22Rv1 (cell line): ENCODE results near the gene JCHAIN.

Source experiments
- ZFX ChIP-seq: fragments of 450-650 bp; IDR thresholded peaks from 2 replicates; pipeline ENCODE4 v1.6.1; 2017; ENCODE audit warnings: antibody characterized with exemption, borderline replicate concordance
- TF ChIP-seq, protein P1 (sequence below): fragments of 450-650 bp; IDR thresholded peaks from 2 replicates; pipeline ENCODE4 v1.5.1; 2017; ENCODE audit warnings: mild to moderate bottlenecking

DNA sequence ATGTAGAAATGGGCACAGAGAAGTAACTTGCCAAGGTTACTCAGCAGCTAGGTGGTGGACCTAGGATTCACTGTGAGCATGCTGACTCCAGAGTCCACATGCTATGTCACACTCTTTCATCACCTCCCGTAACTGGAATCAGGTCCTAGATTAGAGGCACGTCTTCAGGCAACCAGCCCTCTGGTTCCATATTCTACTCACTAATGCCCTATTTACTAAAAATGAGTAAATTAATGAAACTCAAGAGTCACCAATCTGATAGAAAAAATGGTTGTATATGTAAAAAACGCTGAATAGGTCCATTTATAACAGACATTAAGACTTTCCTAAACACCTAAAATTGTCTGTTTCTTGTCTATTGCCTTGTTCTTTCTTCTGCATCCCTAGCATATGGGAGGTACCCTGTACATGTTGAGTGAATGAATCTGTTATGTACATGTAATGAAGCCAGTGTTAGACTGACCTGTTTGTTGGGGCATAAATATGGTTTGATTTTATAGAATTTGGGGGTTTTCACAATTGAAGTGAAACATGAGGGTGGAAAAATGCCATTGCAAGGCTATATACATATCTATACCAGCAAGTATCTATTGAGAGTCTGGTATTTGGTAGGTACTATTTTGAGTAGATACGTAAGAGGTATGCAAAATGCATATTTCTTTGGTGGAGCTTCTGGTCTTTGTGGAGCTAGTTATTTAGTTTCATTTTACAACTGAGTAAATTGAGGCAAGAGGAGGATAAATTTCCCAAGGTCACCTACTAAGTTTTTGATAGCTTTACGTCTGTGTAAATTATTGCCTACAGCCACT lies 48.0 kb upstream of the JCHAIN start:
- TF ChIP-seq, protein P1, sequence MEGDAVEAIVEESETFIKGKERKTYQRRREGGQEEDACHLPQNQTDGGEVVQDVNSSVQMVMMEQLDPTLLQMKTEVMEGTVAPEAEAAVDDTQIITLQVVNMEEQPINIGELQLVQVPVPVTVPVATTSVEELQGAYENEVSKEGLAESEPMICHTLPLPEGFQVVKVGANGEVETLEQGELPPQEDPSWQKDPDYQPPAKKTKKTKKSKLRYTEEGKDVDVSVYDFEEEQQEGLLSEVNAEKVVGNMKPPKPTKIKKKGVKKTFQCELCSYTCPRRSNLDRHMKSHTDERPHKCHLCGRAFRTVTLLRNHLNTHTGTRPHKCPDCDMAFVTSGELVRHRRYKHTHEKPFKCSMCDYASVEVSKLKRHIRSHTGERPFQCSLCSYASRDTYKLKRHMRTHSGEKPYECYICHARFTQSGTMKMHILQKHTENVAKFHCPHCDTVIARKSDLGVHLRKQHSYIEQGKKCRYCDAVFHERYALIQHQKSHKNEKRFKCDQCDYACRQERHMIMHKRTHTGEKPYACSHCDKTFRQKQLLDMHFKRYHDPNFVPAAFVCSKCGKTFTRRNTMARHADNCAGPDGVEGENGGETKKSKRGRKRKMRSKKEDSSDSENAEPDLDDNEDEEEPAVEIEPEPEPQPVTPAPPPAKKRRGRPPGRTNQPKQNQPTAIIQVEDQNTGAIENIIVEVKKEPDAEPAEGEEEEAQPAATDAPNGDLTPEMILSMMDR = no peak
- TF ChIP-seq ZFX = no peak
